ENCODE data around the gene GNAS.
"Not testable (repeated sequence)": the region's sequence is repeated elsewhere in the genome, so short reads cannot be mapped to it uniquely, and the experiment has no call there.

Gene GNAS

DNA sequence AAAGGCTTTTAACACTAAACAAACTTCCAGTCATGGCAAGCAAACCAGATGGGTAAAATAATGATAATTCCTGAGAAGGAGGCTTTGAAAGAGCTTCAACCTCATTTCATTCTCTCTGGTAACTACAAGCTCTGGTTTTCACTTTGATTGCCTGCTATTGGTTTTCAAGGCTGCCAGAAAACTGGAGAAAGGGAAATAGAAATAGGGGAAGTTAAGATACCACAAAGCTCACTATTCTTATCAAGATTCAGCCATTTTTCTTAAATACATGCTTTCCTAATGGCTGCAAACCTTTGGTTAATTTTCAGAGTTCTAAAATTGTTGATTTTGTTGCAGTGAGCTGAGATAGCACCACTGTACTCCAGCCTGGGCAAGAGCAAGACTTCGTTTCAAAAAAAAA is 86.0 kb downstream of the GNAS start:
- Mint-ChIP-seq H3K4me1 (ENCODE audit: low read depth) (no peaks in the 10 kb centered on the region), H3K4me3 (no peak overlapping the region), H3K36me3 (ENCODE audit: low read depth) (no peaks in the 10 kb centered on the region), H3K27me3 (ENCODE audit: low read depth) (peaks cover 52% of the 10 kb centered on the region), H3K9me3 (peaks cover 4% of the 10 kb centered on the region), H3K27ac (no peak overlapping the region)
- no peak for DNase-seq (ENCODE audit: low spot score)

DNA sequence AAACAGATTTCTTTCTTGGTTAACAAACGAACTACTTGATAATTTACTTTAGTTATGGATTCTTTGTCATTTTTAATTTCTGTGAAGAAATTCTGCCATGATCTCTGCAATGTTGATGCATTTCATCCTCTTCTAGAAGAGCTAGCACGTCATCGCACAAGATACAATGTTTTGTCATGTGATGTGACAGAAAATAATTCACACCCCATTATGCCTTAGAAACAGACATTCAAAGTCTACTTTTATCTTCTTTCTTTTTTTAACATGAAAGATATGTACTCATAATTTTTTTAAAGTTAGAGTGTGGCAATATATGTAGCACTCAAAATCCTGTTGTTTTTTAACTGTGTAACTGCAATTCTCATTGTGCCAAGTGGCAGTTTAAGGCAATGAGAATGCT is 89.0 kb downstream of the GNAS start:
- H3K9me3 Mint-ChIP-seq, result no peaks in the 10 kb centered on the region
- no peak for DNase-seq (ENCODE audit: low spot score)
- H3K4me1 Mint-ChIP-seq (ENCODE audit: low read depth), result no peaks in the 10 kb centered on the region
- peaks cover 32% of the 10 kb centered on the region for H3K27me3 Mint-ChIP-seq (ENCODE audit: low read depth)
- H3K27ac Mint-ChIP-seq, result no peak overlapping the region
- no peak overlapping the region for H3K4me3 Mint-ChIP-seq
- no peaks in the 10 kb centered on the region for H3K36me3 Mint-ChIP-seq (ENCODE audit: low read depth)

DNA sequence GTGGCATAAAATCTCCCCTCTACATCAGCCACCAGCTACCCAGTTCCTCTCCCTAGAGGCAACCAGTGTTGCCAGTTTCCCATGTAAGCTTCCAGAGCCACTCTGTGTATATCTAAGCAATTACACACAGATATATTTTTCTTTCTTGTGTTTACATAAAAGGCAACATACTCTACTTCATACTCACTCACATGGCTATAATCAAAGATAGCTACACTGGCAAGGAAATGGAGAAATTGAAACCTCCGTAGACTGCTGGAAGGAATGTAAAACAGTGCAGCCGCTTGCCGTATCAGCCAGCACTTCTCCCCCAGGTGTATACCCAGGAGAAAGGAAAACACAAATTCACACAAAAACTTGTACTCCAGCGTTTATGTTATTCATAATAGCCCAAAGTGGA is 90.0 kb downstream of the GNAS start:
- Mint-ChIP-seq H3K27me3 (ENCODE audit: low read depth) (peaks cover 29% of the 10 kb centered on the region), H3K9me3 (no peaks in the 10 kb centered on the region), H3K4me3 (no peak overlapping the region), H3K27ac (no peak overlapping the region), H3K36me3 (ENCODE audit: low read depth) (no peaks in the 10 kb centered on the region), H3K4me1 (ENCODE audit: low read depth) (no peaks in the 10 kb centered on the region)
- DNase-seq (ENCODE audit: low spot score), result no peak

GRCh38 chr20:58944610-58945009 is 92.1 kb downstream of the GNAS start:
- H3K4me3 Mint-ChIP-seq, result no peak overlapping the region
- H3K4me1 Mint-ChIP-seq (ENCODE audit: low read depth), result no peaks in the 10 kb centered on the region
- DNase-seq (ENCODE audit: low spot score), result no peak
- H3K27me3 Mint-ChIP-seq (ENCODE audit: low read depth), result peaks cover 24% of the 10 kb centered on the region
- no peaks in the 10 kb centered on the region for H3K9me3 Mint-ChIP-seq
- H3K27ac Mint-ChIP-seq, result no peak overlapping the region
- H3K36me3 Mint-ChIP-seq (ENCODE audit: low read depth), result no peaks in the 10 kb centered on the region

- Mint-ChIP-seq H3K4me3 (no peak overlapping the region), H3K27me3 (ENCODE audit: low read depth) (peaks cover 18% of the 10 kb centered on the region), H3K4me1 (ENCODE audit: low read depth) (no peaks in the 10 kb centered on the region), H3K36me3 (ENCODE audit: low read depth) (no peaks in the 10 kb centered on the region), H3K9me3 (no peaks in the 10 kb centered on the region), H3K27ac (no peak overlapping the region)
- no peak for DNase-seq (ENCODE audit: low spot score)
These were observed 93.6 kb downstream of the GNAS start for GRCh38 chr20:58945965-58946631.

- not testable (repeated sequence) for H3K4me1 Mint-ChIP-seq (ENCODE audit: low read depth); H3K4me3 Mint-ChIP-seq; DNase-seq (ENCODE audit: low spot score); H3K9me3 Mint-ChIP-seq; H3K36me3 Mint-ChIP-seq (ENCODE audit: low read depth); H3K27ac Mint-ChIP-seq
- H3K27me3 Mint-ChIP-seq (ENCODE audit: low read depth), result peaks cover 21% of the 10 kb centered on the region
These were observed 95.4 kb downstream of the GNAS start for GRCh38 chr20:58947797-58948388.

- Mint-ChIP-seq H3K27ac (no peak overlapping the region), H3K9me3 (no peaks in the 10 kb centered on the region), H3K4me3 (no peak overlapping the region), H3K36me3 (ENCODE audit: low read depth) (no peaks in the 10 kb centered on the region), H3K27me3 (ENCODE audit: low read depth) (peaks cover 33% of the 10 kb centered on the region), H3K4me1 (ENCODE audit: low read depth) (no peaks in the 10 kb centered on the region)
- no peak for DNase-seq (ENCODE audit: low spot score)
These were observed 98.1 kb downstream of the GNAS start for GRCh38 chr20:58950603-58951002.

DNA sequence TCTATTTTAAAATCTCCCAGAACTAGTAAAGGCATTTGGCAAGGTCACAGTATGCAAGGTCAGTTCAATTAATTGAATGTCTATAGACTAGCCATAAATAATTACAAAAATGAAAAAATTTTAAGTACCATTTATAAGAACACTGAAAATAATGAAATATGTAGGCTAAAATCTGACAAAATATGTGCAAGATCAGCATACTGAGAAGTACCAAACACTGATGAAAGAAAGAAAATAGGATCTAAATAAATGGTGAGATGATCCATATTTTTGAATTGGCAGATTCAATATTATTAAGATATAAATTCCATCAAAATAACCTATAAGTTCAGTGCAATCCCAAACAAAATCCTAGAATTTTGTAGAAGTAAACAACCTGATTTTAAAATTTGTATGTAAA is 100.5 kb downstream of the GNAS start:
- H3K36me3 Mint-ChIP-seq (ENCODE audit: low read depth), result no peaks in the 10 kb centered on the region
- H3K27ac Mint-ChIP-seq, result no peak overlapping the region
- no peak overlapping the region for H3K4me3 Mint-ChIP-seq
- H3K9me3 Mint-ChIP-seq, result no peaks in the 10 kb centered on the region
- no peak for DNase-seq (ENCODE audit: low spot score)
- peaks cover 31% of the 10 kb centered on the region for H3K27me3 Mint-ChIP-seq (ENCODE audit: low read depth)
- H3K4me1 Mint-ChIP-seq (ENCODE audit: low read depth), result no peaks in the 10 kb centered on the region

DNA sequence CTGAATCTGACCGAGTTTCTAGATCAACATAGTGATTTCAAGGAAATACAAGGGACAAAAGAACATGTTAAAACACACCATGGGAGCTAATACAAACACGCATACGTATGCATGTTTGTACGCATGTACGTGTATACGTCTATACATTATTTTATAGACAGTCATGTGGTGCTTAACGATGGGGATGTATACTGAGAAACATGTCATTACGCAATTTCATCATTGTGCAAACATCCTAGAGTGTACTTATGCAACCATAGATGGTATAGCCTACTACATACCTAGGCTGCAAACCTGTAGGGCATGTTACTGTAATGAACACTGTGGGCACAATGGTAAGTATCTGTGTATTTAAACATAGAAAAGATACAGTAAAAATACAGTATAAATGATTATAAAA is 103.6 kb downstream of the GNAS start:
- H3K27me3 Mint-ChIP-seq (ENCODE audit: low read depth), result peaks cover 35% of the 10 kb centered on the region
- no peaks in the 10 kb centered on the region for H3K36me3 Mint-ChIP-seq (ENCODE audit: low read depth)
- H3K4me3 Mint-ChIP-seq, result no peak overlapping the region
- no peak for DNase-seq (ENCODE audit: low spot score)
- H3K9me3 Mint-ChIP-seq, result no peaks in the 10 kb centered on the region
- no peak overlapping the region for H3K27ac Mint-ChIP-seq
- H3K4me1 Mint-ChIP-seq (ENCODE audit: low read depth), result no peaks in the 10 kb centered on the region

DNA sequence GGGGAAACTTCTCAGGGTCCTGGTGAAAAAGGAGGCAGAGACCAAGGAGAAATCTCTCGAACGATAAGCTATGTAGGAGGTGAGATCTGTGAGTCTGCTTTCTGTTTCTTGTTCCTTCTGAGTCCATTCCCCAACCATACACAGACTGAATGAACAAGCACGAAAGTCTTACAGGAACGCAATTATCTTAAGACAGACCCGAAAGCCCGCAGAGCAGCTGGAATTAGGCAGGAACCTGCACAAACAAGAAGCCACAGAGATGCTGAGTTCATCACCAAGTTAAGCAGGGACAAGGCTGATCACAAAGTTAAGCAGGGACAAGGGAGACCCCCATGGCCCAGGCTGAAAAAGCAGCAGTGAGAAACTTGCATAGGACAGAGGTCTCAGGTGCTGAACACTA is 107.1 kb downstream of the GNAS start:
- peaks cover 25% of the 10 kb centered on the region for H3K27me3 Mint-ChIP-seq (ENCODE audit: low read depth)
- no peaks in the 10 kb centered on the region for H3K4me1 Mint-ChIP-seq (ENCODE audit: low read depth)
- H3K9me3 Mint-ChIP-seq, result no peaks in the 10 kb centered on the region
- H3K36me3 Mint-ChIP-seq (ENCODE audit: low read depth), result no peaks in the 10 kb centered on the region
- H3K27ac Mint-ChIP-seq, result no peak overlapping the region
- no peak overlapping the region for H3K4me3 Mint-ChIP-seq
- DNase-seq (ENCODE audit: low spot score), result no peak

Measured in T-helper 2 cell treated with Interferon-gamma antibody and Interleukin-4, amounts not matched to agents 5 μg/mL and 100 μg/mL, for 36 hours (primary cell).